Endothelial cell of hepatic sinusoid (primary cell): ENCODE results near the gene TMEM127.

Source experiments
- in situ Hi-C: cut with HindIII; loops from 2 replicates; pipeline ENCODE4 v1.10.0; 2017; ENCODE audit warnings: low sequenced_read_pairs

Gene TMEM127

DNA sequence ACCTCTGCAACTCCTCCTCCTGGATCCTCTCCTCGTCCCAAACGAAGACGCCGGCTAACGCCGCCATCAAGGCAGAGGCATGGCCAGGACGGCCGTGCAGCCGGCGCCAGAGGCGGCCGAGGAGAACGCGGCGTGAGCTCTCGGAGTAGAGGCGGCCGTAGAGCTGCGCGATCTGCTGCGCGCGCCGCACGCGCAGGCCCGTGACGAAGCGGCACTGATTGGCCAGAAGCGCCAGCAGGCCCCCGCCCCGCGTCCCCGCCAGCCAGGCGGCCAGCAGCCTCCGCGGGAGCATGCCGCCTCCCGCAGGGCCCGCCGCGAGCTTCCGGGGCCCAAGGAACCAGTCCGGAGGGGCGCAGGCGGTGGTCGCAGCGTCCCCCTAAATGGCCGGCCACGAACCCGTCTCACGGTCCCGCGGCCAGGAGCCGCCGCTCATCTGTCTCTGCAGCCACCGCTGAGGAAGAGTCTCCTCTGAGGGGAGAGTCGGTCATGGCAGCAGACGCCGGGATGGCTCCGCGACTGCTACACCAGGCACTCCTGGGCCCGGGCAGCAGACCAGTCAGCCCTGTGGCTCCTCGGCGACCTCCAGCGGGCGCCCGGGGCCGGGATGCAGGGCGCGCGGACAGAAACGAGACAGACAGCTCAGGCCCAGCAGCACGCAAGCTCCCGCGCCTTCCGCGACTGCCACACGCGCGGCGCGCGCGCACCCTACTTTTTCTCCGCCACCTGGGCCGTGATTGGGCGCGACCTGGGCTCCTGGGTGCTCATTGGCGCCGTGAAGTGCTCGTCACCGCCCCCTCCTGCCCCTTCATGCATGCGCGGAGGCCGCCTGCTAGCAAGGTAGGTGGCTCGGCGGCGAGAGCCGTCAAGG lies 57.4 kb downstream of the TMEM127 start, which contains the start of gene STARD7:
Gene STARD7, minus strand, starts transcription at position 685 of the 868 bp plus-strand sequence. Its CDS starts 393 bp downstream, at position 292.
- in situ Hi-C loops, result no loop called here

DNA sequence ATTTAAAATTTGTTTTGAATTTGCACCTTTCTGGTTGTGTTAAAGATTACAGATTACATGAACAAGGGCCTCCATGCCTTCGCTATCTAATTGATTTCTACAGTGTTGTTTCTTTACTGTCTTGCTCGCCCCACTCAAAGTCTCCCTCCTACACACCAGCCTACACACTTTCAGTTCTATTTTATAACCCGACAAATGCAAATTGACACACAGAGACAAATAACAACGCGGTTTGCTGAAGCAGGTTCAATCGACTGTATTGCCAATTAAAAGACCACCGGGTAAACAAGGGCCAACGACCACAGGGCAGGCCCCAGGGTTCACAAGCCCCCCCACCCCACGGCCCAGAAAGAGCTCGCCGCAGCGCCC lies 58.0 kb downstream of the TMEM127 start:
- in situ Hi-C loops, result no loop called here

DNA sequence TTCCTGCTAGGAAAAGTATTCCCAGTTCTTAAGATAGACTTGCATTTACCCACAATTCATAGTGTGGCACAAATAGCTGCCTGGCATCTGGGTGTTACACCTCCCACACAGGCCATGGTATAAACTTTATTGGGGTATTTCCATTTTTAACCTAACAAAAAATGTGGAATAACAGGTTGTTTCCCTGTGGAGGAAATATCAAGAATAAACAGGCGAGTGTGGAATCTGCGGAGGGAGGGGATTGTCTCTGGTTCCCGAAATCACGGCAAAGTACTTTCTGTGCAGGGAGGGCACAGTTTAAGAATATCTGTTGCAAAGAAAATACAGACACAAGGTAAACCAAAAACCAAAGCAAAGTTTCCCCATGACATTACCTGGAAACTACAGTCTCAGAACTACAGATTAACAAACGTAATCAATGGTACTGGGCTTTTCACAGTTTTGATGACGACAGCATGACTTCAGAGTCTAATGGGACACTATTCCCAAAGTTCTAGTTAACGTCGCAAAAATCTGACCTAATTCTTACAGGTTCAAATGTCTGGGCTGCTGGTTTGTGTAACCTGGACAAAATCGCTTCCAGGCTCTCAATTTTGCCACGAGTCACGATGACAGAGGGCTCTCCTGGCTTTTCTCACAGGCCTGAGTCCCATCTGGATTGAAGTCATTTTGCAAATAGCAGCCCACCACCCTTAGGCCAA lies 58.6 kb downstream of the TMEM127 start:
- in situ Hi-C loops, result no loop called here

DNA sequence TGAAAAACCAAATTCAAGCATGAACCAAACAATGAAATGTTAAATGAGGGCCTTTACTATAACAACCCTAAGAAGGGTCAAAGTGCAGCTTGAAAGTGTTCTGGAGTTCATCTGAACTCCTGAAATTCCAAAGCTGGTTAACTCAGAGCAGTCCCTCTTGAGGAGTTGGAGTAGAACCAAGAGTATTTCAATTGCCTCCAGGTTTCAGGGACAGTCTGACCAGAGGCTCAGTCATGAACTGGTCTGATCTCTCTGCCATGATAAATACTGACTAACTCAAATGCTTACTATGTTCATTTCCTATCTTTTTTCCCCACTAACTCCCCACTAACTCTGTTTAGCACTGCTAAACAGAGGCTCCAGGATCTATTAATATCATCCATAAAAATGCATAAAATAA lies 59.9 kb downstream of the TMEM127 start:
- in situ Hi-C loops, result no loop called here

DNA sequence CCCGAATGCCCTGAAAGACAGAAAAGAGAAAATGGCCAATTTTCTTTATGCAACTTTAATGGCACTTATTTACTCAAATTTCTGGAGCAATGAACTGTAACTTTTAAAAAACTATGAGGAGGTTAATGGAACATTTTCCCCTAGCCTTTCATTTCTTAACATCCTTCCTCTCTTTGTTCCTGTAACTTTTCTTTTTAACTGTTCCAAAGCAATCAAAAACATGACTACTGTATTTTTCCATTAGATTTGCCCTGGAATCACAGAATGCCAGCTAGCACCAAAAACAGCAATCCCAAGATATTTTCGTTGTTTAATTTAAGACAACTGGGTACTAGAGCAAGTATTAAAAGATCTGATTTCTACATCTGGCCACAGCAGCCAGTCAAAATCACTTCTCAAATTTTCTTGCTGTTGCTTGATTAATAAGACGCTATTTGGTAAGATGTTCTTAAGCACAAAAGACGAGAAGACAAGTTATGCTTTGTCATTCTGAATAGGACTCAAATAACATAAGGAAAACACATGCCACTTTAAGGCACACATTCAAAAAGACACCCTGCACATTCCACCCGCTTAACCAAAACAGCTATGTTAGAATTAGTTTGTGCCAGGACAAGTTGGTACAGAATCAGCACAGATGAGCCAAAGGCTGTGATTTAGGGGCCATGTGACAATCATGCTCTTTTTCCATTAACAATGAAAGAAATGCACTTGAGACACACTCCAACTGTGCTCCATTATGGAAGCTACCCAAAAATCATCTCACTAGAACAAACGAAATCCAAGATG lies 60.8 kb downstream of the TMEM127 start:
- in situ Hi-C loops, result loop anchor here (5.0 kb wide), 1 partner anchor 67 kb away; no protein-coding TSS in a partner anchor

DNA sequence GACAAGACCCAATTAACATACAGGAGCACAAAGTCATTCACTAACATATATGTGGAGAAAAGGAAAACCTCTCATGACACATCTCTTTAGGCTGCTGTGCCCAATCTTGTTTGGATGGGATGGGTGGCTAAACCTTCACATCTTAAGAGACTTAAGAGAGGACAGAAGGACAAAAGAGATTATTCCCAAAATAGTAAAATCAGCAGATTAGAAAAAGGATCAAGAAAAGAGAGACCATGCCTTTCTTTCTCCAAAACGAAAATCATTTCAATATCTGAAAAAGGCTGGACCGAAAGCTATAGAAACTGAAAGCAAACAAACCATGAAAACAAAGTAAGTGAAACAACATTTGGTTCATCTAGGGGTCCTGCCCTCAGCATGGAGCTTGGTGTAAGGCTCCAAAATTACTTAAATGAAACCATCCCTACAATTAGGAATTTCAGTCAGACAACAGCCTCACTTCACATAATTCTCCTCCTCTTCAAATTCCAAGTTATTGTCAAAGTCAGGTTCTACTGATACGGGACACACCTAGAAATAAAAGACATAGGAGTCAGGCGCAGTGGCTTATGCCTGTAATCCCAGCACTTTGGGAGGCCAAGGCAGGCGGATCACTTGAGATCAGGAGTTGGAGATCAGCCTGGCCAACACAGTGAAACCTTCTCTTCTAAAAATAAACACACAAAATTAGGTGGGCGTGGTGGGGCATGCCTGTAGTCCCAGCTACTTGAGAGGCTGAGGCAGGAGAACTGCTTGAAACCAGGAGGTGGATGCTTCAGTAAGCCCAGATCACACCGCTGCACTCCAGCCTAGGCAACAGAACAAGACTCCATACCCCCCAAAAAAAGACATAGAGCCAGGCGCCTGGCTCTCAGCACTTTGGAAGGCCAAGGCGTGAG lies 62.4 kb downstream of the TMEM127 start:
- in situ Hi-C loops, result loop anchor here (5.0 kb wide), 1 partner anchor 69 kb away; no protein-coding TSS in a partner anchor

DNA sequence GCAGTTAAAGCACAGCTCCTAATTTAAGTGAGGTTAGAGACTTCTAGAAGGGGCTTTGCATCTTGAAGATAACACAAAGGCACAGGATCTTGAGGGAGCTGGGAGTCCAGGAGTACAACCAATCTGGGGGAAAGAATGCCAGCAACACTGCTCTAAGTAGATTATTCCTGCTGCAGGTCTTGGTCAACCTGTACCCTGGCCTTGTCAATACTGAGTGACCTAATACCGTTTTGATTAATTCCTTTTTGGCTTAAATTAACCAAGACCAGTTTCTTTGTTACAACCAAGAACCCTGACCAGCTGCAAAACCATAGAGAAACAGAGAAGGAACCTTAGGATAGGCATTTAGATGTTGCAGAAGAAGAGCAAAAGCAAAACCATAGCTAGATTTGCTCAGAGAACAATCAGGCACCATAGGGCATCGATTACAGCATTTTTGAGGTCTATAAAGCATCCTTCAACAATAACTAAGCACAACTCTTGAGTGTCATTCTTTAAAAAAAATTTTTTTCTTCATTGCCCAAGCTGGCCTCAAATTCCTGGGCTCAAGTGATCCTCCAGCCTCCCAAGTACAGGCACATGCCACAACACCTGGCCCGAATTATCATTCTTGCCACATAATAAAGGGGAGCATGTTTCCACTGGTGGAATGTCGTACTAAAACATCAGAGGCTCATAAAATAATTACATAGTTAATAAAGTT lies 63.5 kb downstream of the TMEM127 start:
- in situ Hi-C loops, result loop anchor here (5.0 kb wide), 1 partner anchor 70 kb away; no protein-coding TSS in a partner anchor

DNA sequence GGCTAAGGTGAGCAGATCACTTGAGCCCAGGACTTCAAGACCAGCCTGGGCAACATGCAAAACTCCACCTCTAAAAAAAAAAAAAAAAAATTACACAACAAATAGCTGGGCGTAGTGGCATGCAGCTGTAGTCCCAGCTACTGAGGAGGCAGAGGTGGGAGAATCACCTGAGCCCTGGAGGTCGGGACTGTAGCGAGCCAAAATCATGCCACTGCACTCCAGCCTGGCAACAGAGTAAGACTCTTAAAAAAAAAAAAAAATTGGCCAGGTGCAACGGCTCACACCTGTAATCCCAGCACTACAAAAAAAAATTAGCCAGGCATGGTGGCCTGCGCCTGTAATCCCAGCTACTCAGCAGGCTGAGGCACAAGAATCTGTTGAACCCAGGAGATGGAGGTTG lies 64.5 kb downstream of the TMEM127 start:
- in situ Hi-C loops, result loop anchor here (5.0 kb wide), 1 partner anchor 71 kb away; no protein-coding TSS in a partner anchor

DNA sequence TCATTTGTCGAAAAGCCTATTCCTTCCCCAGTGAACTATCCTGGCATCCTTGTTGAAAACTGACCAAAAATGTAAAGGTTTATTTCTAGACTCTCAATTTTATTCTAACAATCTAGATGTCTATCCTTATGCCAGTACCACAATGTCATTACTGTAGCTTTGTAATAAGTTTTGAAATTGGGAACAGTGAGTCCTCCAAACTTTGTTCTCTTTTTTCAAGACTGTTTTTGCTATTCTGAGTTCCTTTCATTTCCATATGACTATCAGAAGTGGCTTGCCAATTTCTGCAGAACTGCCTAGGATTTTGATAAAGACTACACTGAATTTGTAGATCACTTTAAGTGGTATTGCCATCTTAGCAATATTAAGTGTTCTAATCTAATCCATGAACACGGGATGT lies 66.9 kb downstream of the TMEM127 start:
- in situ Hi-C loops, result no loop called here
